ENCODE measurements around the gene EDA. TPM values are rescaled to one million over a fixed set of nuclear protein-coding genes. Genes with fewer than 3 reads are reported as not detected.

EDA gene
- total and polyA plus RNA-seq, 10 of the 15 experiments (the other 5 are each of a cell fraction or from before 2014, with no cell fraction given) = 0.06 TPM; not detected in 9

GRCh38 chrX:70009970-70010369, 394.1 kb downstream of the EDA start:
- ChIA-PET RAD21 (ENCODE audit: unreplicated experiment) (no interaction called here), CTCF (interaction anchor here (1.0 kb wide), 1 partner anchor 20 kb away, joined by 3 read pairs; no protein-coding TSS in a partner anchor), POLR2A (no interaction called here), SMC1A (ENCODE audit: uncharacterized antibody, unreplicated experiment) (no interaction called here)
- in situ Hi-C loops (cut with MboI) = no loop called here
- Histone ChIP-seq H4K20me1 (ENCODE audit: control insufficient read depth, insufficient read depth) (no peaks in the 10 kb centered on the region), H3K9me3 (replicated peaks; ENCODE audit: control insufficient read depth, insufficient read depth, low read length) (no peaks in the 10 kb centered on the region), H3K4me3 (no peak overlapping the region), H3K27ac (ENCODE audit: control insufficient read depth, insufficient read depth) (no peak overlapping the region), H3K79me2 (ENCODE audit: control insufficient read depth, insufficient read depth, low read length) (no peaks in the 10 kb centered on the region), H3K4me1 (ENCODE audit: control insufficient read depth, insufficient read depth, low read length) (no peaks in the 10 kb centered on the region), H3K27me3 (replicated peaks in 1 of 2; ENCODE audit: control insufficient read depth in 2 of 2, insufficient read depth in 2 of 2, low read length in 1 of 2) (no peaks in the 10 kb centered on the region), H2AFZ (ENCODE audit: control insufficient read depth, low read depth, low read length) (no peak overlapping the region), H3K9ac (ENCODE audit: control insufficient read depth, insufficient read depth, low read length) (no peak overlapping the region), H3K36me3 (ENCODE audit: control insufficient read depth in 2 of 2, insufficient read depth in 2 of 2, low read length in 1 of 2) (no peaks in the 10 kb centered on the region), H3K4me2 (ENCODE audit: control insufficient read depth, insufficient read depth) (no peak overlapping the region)
- ATAC-seq (no peak), DNase-seq (ENCODE audit: low read depth, low spot score) (no peak), FAIRE-seq (no peak)
- 4% methylated on average over 2 of the region's 2 CpGs for WGBS (ENCODE audit: insufficient coverage, insufficient replicate concordance, low lambda C conversion rate, missing lambda C conversion rate)
- intact Hi-C loops (cut with micrococcal nuclease; ENCODE audit: unreplicated experiment) = no loop called here
- TF ChIP-seq CBX3 (IDR thresholded peaks at IDR 0.05; ENCODE audit: borderline replicate concordance, low read depth) (no peak), ZBTB4 (CRISPR knock-in tag; IDR thresholded peaks at IDR 0.05) (no peak)
- no TSS peak for BruUV-seq (replicated peaks)

GRCh38 chrX:70012756-70013155, 396.8 kb downstream of the EDA start:
- no peak overlapping the region for H3K4me3 ChIP-seq
- no peaks in the 10 kb centered on the region for H3K36me3 ChIP-seq (ENCODE audit: control insufficient read depth in 2 of 2, insufficient read depth in 2 of 2, low read length in 1 of 2)
- ATAC-seq = no peak
- WGBS (ENCODE audit: insufficient coverage, insufficient replicate concordance, low lambda C conversion rate, missing lambda C conversion rate) = 0% methylated on average over 4 of the region's 4 CpGs
- no peaks in the 10 kb centered on the region for H4K20me1 ChIP-seq (ENCODE audit: control insufficient read depth, insufficient read depth)
- in situ Hi-C loops (cut with MboI) (no loop called here), intact Hi-C loops (cut with micrococcal nuclease; ENCODE audit: unreplicated experiment) (no loop called here)
- no peaks in the 10 kb centered on the region for H3K27me3 ChIP-seq (replicated peaks in 1 of 2; ENCODE audit: control insufficient read depth in 2 of 2, insufficient read depth in 2 of 2, low read length in 1 of 2)
- ChIA-PET CTCF (interaction anchor here (0.9 to 4.4 kb wide), 2 partner anchors 8 to 18 kb away, joined by 3 to 13 read pairs; no protein-coding TSS in a partner anchor), RAD21 (ENCODE audit: unreplicated experiment) (no interaction called here), SMC1A (ENCODE audit: uncharacterized antibody, unreplicated experiment) (no interaction called here), POLR2A (no interaction called here)
- no peak overlapping the region for H3K27ac ChIP-seq (ENCODE audit: control insufficient read depth, insufficient read depth)
- no TSS peak for BruUV-seq (replicated peaks)
- no peaks in the 10 kb centered on the region for H3K4me1 ChIP-seq (ENCODE audit: control insufficient read depth, insufficient read depth, low read length)
- H3K4me2 ChIP-seq (ENCODE audit: control insufficient read depth, insufficient read depth) = no peak overlapping the region
- no peak overlapping the region for H2AFZ ChIP-seq (ENCODE audit: control insufficient read depth, low read depth, low read length)
- DNase-seq (ENCODE audit: low read depth, low spot score) = no peak
- no peaks in the 10 kb centered on the region for H3K9me3 ChIP-seq (replicated peaks; ENCODE audit: control insufficient read depth, insufficient read depth, low read length)
- H3K79me2 ChIP-seq (ENCODE audit: control insufficient read depth, insufficient read depth, low read length) = no peaks in the 10 kb centered on the region
- no peak for FAIRE-seq
- H3K9ac ChIP-seq (ENCODE audit: control insufficient read depth, insufficient read depth, low read length) = no peak overlapping the region
- TF ChIP-seq SREBF1 (IDR thresholded peaks at IDR 0.05; ENCODE audit: low read length) = no peak
- TF ChIP-seq POLR2AphosphoS5 (IDR thresholded peaks at IDR 0.05; ENCODE audit: low read length) = no peak
- no peak for TF ChIP-seq RAD51 (IDR thresholded peaks at IDR 0.05)
- no peak for TF ChIP-seq CEBPZ (IDR thresholded peaks at IDR 0.05; ENCODE audit: low read depth, low read length)
- TF ChIP-seq, protein P1, sequence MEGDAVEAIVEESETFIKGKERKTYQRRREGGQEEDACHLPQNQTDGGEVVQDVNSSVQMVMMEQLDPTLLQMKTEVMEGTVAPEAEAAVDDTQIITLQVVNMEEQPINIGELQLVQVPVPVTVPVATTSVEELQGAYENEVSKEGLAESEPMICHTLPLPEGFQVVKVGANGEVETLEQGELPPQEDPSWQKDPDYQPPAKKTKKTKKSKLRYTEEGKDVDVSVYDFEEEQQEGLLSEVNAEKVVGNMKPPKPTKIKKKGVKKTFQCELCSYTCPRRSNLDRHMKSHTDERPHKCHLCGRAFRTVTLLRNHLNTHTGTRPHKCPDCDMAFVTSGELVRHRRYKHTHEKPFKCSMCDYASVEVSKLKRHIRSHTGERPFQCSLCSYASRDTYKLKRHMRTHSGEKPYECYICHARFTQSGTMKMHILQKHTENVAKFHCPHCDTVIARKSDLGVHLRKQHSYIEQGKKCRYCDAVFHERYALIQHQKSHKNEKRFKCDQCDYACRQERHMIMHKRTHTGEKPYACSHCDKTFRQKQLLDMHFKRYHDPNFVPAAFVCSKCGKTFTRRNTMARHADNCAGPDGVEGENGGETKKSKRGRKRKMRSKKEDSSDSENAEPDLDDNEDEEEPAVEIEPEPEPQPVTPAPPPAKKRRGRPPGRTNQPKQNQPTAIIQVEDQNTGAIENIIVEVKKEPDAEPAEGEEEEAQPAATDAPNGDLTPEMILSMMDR (IDR thresholded peaks at IDR 0.05 in 2 of 3, conservative IDR thresholded peaks at IDR 0.05 in 1 of 3; ENCODE audit: control insufficient read depth in 2 of 3, extremely low read depth in 1 of 3, insufficient read depth in 1 of 3, low read depth in 3 of 3, low read length in 3 of 3) = no peak
